Esophagus muscularis mucosa (tissue), 4 donors: Measurements from ENCODE around the gene FUT8. TPM values are rescaled to one million over a fixed set of nuclear protein-coding genes. Genes with fewer than 3 reads are reported as not detected.

Source experiments
- DNase-seq: peaks from one replicate; pipeline ENCODE4 v3.0.0-alpha.2; 2017; ENCODE audit errors: extremely low spot score
- H3K27ac ChIP-seq, 4 donors: fragments of 200-600 bp; sonication (generic); replicated peaks in 1 of 4; 1 replicate in 3 of 4; 2 replicates in 1 of 4; pipeline ENCODE4 v1.5.1; 2016 to 2019; ENCODE audit warnings: mild to moderate bottlenecking in 1 of 4
- H3K27me3 ChIP-seq, 4 donors: fragments of 200-600 bp; sonication (generic); one replicate each; pipeline versions ENCODE4 v1.5.1 to v1.6.0; 2016 to 2019
- H3K36me3 ChIP-seq, 4 donors: fragments of 200-600 bp; sonication (generic); one replicate each; pipeline ENCODE4 v1.5.1; 2016 to 2019
- H3K4me1 ChIP-seq, 4 donors: fragments of 200-600 bp; sonication (generic); one replicate each; pipeline ENCODE4 v1.5.1; 2016 to 2019
- H3K4me3 ChIP-seq, 4 donors: fragments of 200-600 bp; sonication (generic); 1 replicate in 2 of 4; 2 replicates in 2 of 4; pipeline ENCODE4 v1.5.1; 2016 to 2019; ENCODE audit warnings: mild to moderate bottlenecking in 4 of 4, moderate library complexity in 1 of 4
- H3K9me3 ChIP-seq, 4 donors: fragments of 200-600 bp; sonication (generic); 1 replicate in 3 of 4; 2 replicates in 1 of 4; pipeline ENCODE4 v1.5.1; 2016 to 2019
- CTCF ChIP-seq, 3 experiments: fragments of 200-600 bp in 2 of 3; fragments of 450-650 bp in 1 of 3; sonication (generic) in 2 of 3; IDR thresholded peaks; one replicate each; pipeline ENCODE4 v1.5.1; 2017 to 2019; ENCODE audit warnings: antibody characterized with exemption in 3 of 3, mild to moderate bottlenecking in 2 of 3, moderate library complexity in 1 of 3
- EP300 ChIP-seq: sonication (generic); formaldehyde crosslinking; IDR thresholded peaks from one replicate; pipeline ENCODE4 v1.6.1; 2017; ENCODE audit warnings: antibody characterized with exemption
- POLR2A ChIP-seq: fragments of 450-650 bp; IDR thresholded peaks from one replicate; pipeline ENCODE4 v1.6.1; 2017; ENCODE audit warnings: antibody characterized with exemption, moderate library complexity, mild to moderate bottlenecking, low read depth
- POLR2AphosphoS5 ChIP-seq, 2 donors: sonication (generic); formaldehyde crosslinking; IDR thresholded peaks; one replicate each; pipeline ENCODE4 v1.6.1; 2017; ENCODE audit warnings: antibody characterized with exemption in 2 of 2
- WGBS: methylation state at CpG from one replicate; pipeline ENCODE4 v1.1.5; 2018; 5-methylcytosine and 5-hydroxymethylcytosine counted together
- intact Hi-C: fragments of 100-400 bp; cut with DNase I; formaldehyde crosslinking; loops from one replicate; pipeline ENCODE4 v1.15.1; 2023
- total RNA-seq, 4 donors: library from RNA; depleted of rRNA; stranded (reverse); fragments of >200 nt; gene quantifications; one replicate each; pipeline versions ENCODE4 v1.1.0 to v1.2.1, GENCODE V29; 2016

FUT8 gene
- total RNA-seq, 4 donors from 2014 or later: 12.8 to 22.2 (median 20.1) TPM

- TF ChIP-seq POLR2A (no peak), CTCF (IDR thresholded peaks at IDR 0.05) (no peak), POLR2AphosphoS5 (IDR thresholded peaks at IDR 0.05) (no peak)
- no peak for DNase-seq
- H3K4me1 ChIP-seq: peaks cover 0 to 5% (median 0%) of the 10 kb centered on the region in 4 donors
- no peaks in the 10 kb centered on the region for H3K27me3 ChIP-seq
- intact Hi-C loops: no loop called here
- H3K36me3 ChIP-seq: no peaks in the 10 kb centered on the region
- 73% methylated on average over 4 of the region's 4 CpGs for WGBS
- H3K27ac ChIP-seq: no peak overlapping the region
- no peaks in the 10 kb centered on the region for H3K9me3 ChIP-seq
- H3K4me3 ChIP-seq: no peak overlapping the region
These were observed 70.4 kb downstream of the FUT8 start for GRCh38 chr14:65482757-65483438.

GRCh38 chr14:65483647-65484046, 71.1 kb downstream of the FUT8 start:
- Histone ChIP-seq H3K27me3 (no peaks in the 10 kb centered on the region), H3K36me3 (no peaks in the 10 kb centered on the region), H3K27ac (no peak overlapping the region), H3K9me3 (no peaks in the 10 kb centered on the region), H3K4me1 (peaks cover 0 to 5% (median 0%) of the 10 kb centered on the region in 4 donors), H3K4me3 (no peak overlapping the region)
- DNase-seq: no peak
- intact Hi-C loops: no loop called here
- 93% methylated on average over 4 of the region's 4 CpGs for WGBS
- TF ChIP-seq POLR2AphosphoS5 (IDR thresholded peaks at IDR 0.05) (no peak), CTCF (IDR thresholded peaks at IDR 0.05) (no peak), POLR2A (no peak), EP300 (no peak)

GRCh38 chr14:65485516-65485915, 73.0 kb downstream of the FUT8 start:
- TF ChIP-seq EP300 (no peak), POLR2AphosphoS5 (IDR thresholded peaks at IDR 0.05) (no peak), CTCF (IDR thresholded peaks at IDR 0.05) (no peak), POLR2A (no peak)
- DNase-seq: no peak
- H3K4me1 ChIP-seq: peaks cover 0 to 5% (median 0%) of the 10 kb centered on the region in 4 donors
- no peak overlapping the region for H3K4me3 ChIP-seq
- 91% methylated on average over 3 of the region's 3 CpGs for WGBS
- H3K27ac ChIP-seq: no peak overlapping the region
- no peaks in the 10 kb centered on the region for H3K36me3 ChIP-seq
- intact Hi-C loops: no loop called here
- H3K27me3 ChIP-seq: no peaks in the 10 kb centered on the region
- H3K9me3 ChIP-seq: no peaks in the 10 kb centered on the region

- Histone ChIP-seq H3K27ac (no peak overlapping the region), H3K9me3 (no peaks in the 10 kb centered on the region), H3K4me3 (no peak overlapping the region), H3K4me1 (peaks cover 0 to 5% (median 0%) of the 10 kb centered on the region in 4 donors), H3K27me3 (no peaks in the 10 kb centered on the region), H3K36me3 (no peaks in the 10 kb centered on the region)
- no peak for TF ChIP-seq EP300
- TF ChIP-seq CTCF (IDR thresholded peaks at IDR 0.05): no peak
- TF ChIP-seq POLR2AphosphoS5 (IDR thresholded peaks at IDR 0.05): no peak
- TF ChIP-seq POLR2A: no peak
- DNase-seq: no peak
- intact Hi-C loops: no loop called here
These were observed 74.3 kb downstream of the FUT8 start for GRCh38 chr14:65486863-65487262.
